ENCODE measurements around the gene LTK.

Gene LTK

GRCh38 chr15:41465822-41466421 lies 47.7 kb downstream of the LTK start:
- H3K27ac ChIP-seq, result no peak overlapping the region
- H3K36me3 ChIP-seq, result peaks cover 96% of the 10 kb centered on the region
- H4K20me1 ChIP-seq, result peaks cover 67% of the 10 kb centered on the region
- no peaks in the 10 kb centered on the region for H3K27me3 ChIP-seq
- peaks cover 8% of the 10 kb centered on the region; the same call in 1 of the 2 replicates for H3K4me1 ChIP-seq
- H3K9ac ChIP-seq, result no peak overlapping the region
- no peak overlapping the region for H3K4me3 ChIP-seq
- TF ChIP-seq Cebpa-rat (IDR thresholded peaks at IDR 0.05), result no peak
- H3K9me3 ChIP-seq, result no peaks in the 10 kb centered on the region
- H3K4me2 ChIP-seq, result no peak overlapping the region

- H3K9ac ChIP-seq, result no peak overlapping the region
- no peaks in the 10 kb centered on the region for H3K27me3 ChIP-seq
- H3K4me2 ChIP-seq, result no peak overlapping the region
- peaks cover 96% of the 10 kb centered on the region for H3K36me3 ChIP-seq
- H3K27ac ChIP-seq, result no peak overlapping the region
- peaks cover 67% of the 10 kb centered on the region for H4K20me1 ChIP-seq
- peaks cover 8% of the 10 kb centered on the region; the same call in 1 of the 2 replicates for H3K4me1 ChIP-seq
- H3K4me3 ChIP-seq, result no peak overlapping the region
- no peaks in the 10 kb centered on the region for H3K9me3 ChIP-seq
- no peak for TF ChIP-seq Cebpa-rat (IDR thresholded peaks at IDR 0.05)
These were observed 48.6 kb downstream of the LTK start for GRCh38 chr15:41464889-41465580.

GRCh38 chr15:41462084-41462795 lies 51.4 kb downstream of the LTK start:
- no peak for TF ChIP-seq Cebpa-rat (IDR thresholded peaks at IDR 0.05)
- peaks cover 8% of the 10 kb centered on the region; the same call in 1 of the 2 replicates for H3K4me1 ChIP-seq
- no peaks in the 10 kb centered on the region for H3K27me3 ChIP-seq
- peaks cover 64% of the 10 kb centered on the region for H4K20me1 ChIP-seq
- peaks cover 93% of the 10 kb centered on the region for H3K36me3 ChIP-seq
- no peak overlapping the region for H3K4me2 ChIP-seq
- no peaks in the 10 kb centered on the region for H3K9me3 ChIP-seq
- no peak overlapping the region for H3K9ac ChIP-seq
- H3K27ac ChIP-seq, result no peak overlapping the region
- no peak overlapping the region for H3K4me3 ChIP-seq
